ENCODE results near the gene RFX7.
"Not testable (repeated sequence)": the region's sequence is repeated elsewhere in the genome, so short reads cannot be mapped to it uniquely, and the experiment has no call there.

RFX7 gene

GRCh38 chr15:56243163-56244037 lies at the start of gene RFX7:
TSS of gene RFX7 (minus strand) at chr15:56243879. CDS start at chr15:56243285, 594 bp downstream.
- peak; percentile 63 to 70 for DNase-seq (ENCODE audit: low read depth in 1 of 2, low spot score in 1 of 2)

- DNase-seq (ENCODE audit: low read depth in 1 of 2, low spot score in 1 of 2), result no peak
Observed at GRCh38 chr15:56292546-56293316, 49.1 kb upstream of the RFX7 start.

- no peak for DNase-seq (ENCODE audit: low read depth in 1 of 2, low spot score in 1 of 2)
Observed at GRCh38 chr15:56291741-56292140, 48.1 kb upstream of the RFX7 start.

GRCh38 chr15:56286213-56286612 lies 42.5 kb upstream of the RFX7 start:
- no peak for DNase-seq (ENCODE audit: low read depth in 1 of 2, low spot score in 1 of 2)

GRCh38 chr15:56281145-56281544 lies 37.5 kb upstream of the RFX7 start:
- no peak for DNase-seq (ENCODE audit: low read depth in 1 of 2, low spot score in 1 of 2)

- no peak for DNase-seq (ENCODE audit: low read depth in 1 of 2, low spot score in 1 of 2)
Observed at GRCh38 chr15:56273724-56274123, 30.0 kb upstream of the RFX7 start.

GRCh38 chr15:56272454-56272853 lies 28.8 kb upstream of the RFX7 start:
- no peak for DNase-seq (ENCODE audit: low read depth in 1 of 2, low spot score in 1 of 2)

GRCh38 chr15:56266465-56266864 lies 22.8 kb upstream of the RFX7 start:
- not testable (repeated sequence) for DNase-seq (ENCODE audit: low read depth in 1 of 2, low spot score in 1 of 2)

GRCh38 chr15:56261854-56262509 lies 18.3 kb upstream of the RFX7 start:
- no peak for DNase-seq (ENCODE audit: low read depth in 1 of 2, low spot score in 1 of 2)

- not testable (repeated sequence) for DNase-seq (ENCODE audit: low read depth in 1 of 2, low spot score in 1 of 2)
Observed at GRCh38 chr15:56257306-56257705, 13.6 kb upstream of the RFX7 start.

GRCh38 chr15:56254265-56254664 lies 10.6 kb upstream of the RFX7 start:
- DNase-seq (ENCODE audit: low read depth in 1 of 2, low spot score in 1 of 2), result no peak

GRCh38 chr15:56252386-56252785 lies 8.7 kb upstream of the RFX7 start:
- no peak for DNase-seq (ENCODE audit: low read depth in 1 of 2, low spot score in 1 of 2)

- DNase-seq (ENCODE audit: low read depth in 1 of 2, low spot score in 1 of 2), result no peak
Observed at GRCh38 chr15:56251315-56252095, 7.8 kb upstream of the RFX7 start.

- DNase-seq (ENCODE audit: low read depth in 1 of 2, low spot score in 1 of 2), result no peak
Observed at GRCh38 chr15:56250626-56251025, 6.9 kb upstream of the RFX7 start.

GRCh38 chr15:56249092-56249491 lies 5.4 kb upstream of the RFX7 start:
- DNase-seq (ENCODE audit: low read depth in 1 of 2, low spot score in 1 of 2), result no peak

GRCh38 chr15:56248311-56248992 lies 4.8 kb upstream of the RFX7 start:
- DNase-seq (ENCODE audit: low read depth in 1 of 2, low spot score in 1 of 2), result no peak

- no peak for DNase-seq (ENCODE audit: low read depth in 1 of 2, low spot score in 1 of 2)
Observed at GRCh38 chr15:56247266-56247665, 3.6 kb upstream of the RFX7 start.

- peak; percentile 75 to 76 for DNase-seq (ENCODE audit: low read depth in 1 of 2, low spot score in 1 of 2)
Observed at GRCh38 chr15:56245871-56246814, 2.5 kb upstream of the RFX7 start.
